ENCODE data around the gene PCED1B.

PCED1B gene

GRCh38 chr12:47251919-47252318 is 172.5 kb downstream of the PCED1B start:
- Histone ChIP-seq H3K4me3 (ENCODE audit: insufficient read depth, low read length, poor library complexity, severe bottlenecking) (no peak overlapping the region), H3K36me3 (ENCODE audit: low read length) (peaks cover 4% of the 10 kb centered on the region; the same call in 1 of the 2 replicates), H3K79me2 (ENCODE audit: insufficient read depth, low read length) (no peaks in the 10 kb centered on the region), H2AFZ (ENCODE audit: low read depth, low read length, severe bottlenecking) (no peak overlapping the region), H3K27ac (ENCODE audit: low read depth, low read length) (no peak overlapping the region), H3K9me3 (ENCODE audit: insufficient read depth, low read length) (no peaks in the 10 kb centered on the region; the same call in 1 of the 2 replicates), H3K9ac (ENCODE audit: low read length) (no peak overlapping the region), H3K9me2 (replicated peaks; ENCODE audit: insufficient read depth, low read length) (no peaks in the 10 kb centered on the region), H4K20me1 (ENCODE audit: low read depth, low read length) (no peaks in the 10 kb centered on the region), H3K27me3 (ENCODE audit: low read length) (no peaks in the 10 kb centered on the region), H3F3A (ENCODE audit: insufficient read depth) (no peaks in the 10 kb centered on the region), H3K4me2 (ENCODE audit: low read depth, low read length, poor library complexity, severe bottlenecking) (no peak overlapping the region)
- TF ChIP-seq, protein P1, sequence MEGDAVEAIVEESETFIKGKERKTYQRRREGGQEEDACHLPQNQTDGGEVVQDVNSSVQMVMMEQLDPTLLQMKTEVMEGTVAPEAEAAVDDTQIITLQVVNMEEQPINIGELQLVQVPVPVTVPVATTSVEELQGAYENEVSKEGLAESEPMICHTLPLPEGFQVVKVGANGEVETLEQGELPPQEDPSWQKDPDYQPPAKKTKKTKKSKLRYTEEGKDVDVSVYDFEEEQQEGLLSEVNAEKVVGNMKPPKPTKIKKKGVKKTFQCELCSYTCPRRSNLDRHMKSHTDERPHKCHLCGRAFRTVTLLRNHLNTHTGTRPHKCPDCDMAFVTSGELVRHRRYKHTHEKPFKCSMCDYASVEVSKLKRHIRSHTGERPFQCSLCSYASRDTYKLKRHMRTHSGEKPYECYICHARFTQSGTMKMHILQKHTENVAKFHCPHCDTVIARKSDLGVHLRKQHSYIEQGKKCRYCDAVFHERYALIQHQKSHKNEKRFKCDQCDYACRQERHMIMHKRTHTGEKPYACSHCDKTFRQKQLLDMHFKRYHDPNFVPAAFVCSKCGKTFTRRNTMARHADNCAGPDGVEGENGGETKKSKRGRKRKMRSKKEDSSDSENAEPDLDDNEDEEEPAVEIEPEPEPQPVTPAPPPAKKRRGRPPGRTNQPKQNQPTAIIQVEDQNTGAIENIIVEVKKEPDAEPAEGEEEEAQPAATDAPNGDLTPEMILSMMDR (IDR thresholded peaks at IDR 0.05; ENCODE audit: insufficient read depth, low read length, poor library complexity, severe bottlenecking): no peak
- TF ChIP-seq EZH2phosphoT487 (conservative IDR thresholded peaks at IDR 0.05; ENCODE audit: low read length): no peak

GRCh38 chr12:47264951-47265350 is 185.5 kb downstream of the PCED1B start:
- Histone ChIP-seq H4K20me1 (ENCODE audit: low read depth, low read length) (no peaks in the 10 kb centered on the region), H3K9me3 (ENCODE audit: insufficient read depth, low read length) (peaks cover 5% of the 10 kb centered on the region; the same call in 1 of the 2 replicates), H3K36me3 (ENCODE audit: low read length) (peaks cover 5% of the 10 kb centered on the region; the same call in 1 of the 2 replicates), H3K9me2 (replicated peaks; ENCODE audit: insufficient read depth, low read length) (no peaks in the 10 kb centered on the region), H2AFZ (ENCODE audit: low read depth, low read length, severe bottlenecking) (no peak overlapping the region), H3K27ac (ENCODE audit: low read depth, low read length) (no peak overlapping the region), H3F3A (ENCODE audit: insufficient read depth) (peaks cover 7% of the 10 kb centered on the region; the same call in 1 of the 2 replicates), H3K4me2 (ENCODE audit: low read depth, low read length, poor library complexity, severe bottlenecking) (no peak overlapping the region), H3K4me3 (ENCODE audit: insufficient read depth, low read length, poor library complexity, severe bottlenecking) (no peak overlapping the region), H3K9ac (ENCODE audit: low read length) (no peak overlapping the region), H3K79me2 (ENCODE audit: insufficient read depth, low read length) (no peaks in the 10 kb centered on the region), H3K27me3 (ENCODE audit: low read length) (no peaks in the 10 kb centered on the region)
- no peak for TF ChIP-seq EZH2phosphoT487 (conservative IDR thresholded peaks at IDR 0.05; ENCODE audit: low read length)

DNA sequence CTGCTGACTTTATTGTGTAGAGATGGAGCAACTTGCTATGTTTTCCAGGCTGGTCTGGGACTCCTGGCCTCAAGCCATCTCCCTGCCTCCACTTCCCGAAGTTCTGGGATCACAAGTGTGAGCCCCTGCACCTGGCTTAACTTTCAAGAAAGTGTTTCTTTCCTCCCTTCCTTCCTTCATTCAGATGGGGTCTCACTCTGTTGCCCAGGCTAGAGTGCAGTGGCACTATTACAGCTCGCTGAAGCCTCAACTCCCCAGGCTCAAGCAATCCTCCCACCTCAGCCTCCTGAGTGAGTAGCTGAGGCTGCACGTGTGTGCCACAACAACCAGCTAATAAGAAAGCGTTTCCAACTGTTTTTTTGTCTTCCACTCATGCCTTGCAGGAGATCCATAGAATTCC is 186.0 kb downstream of the PCED1B start:
- Histone ChIP-seq H3K27me3 (ENCODE audit: low read length) (no peaks in the 10 kb centered on the region), H3K9ac (ENCODE audit: low read length) (no peak overlapping the region), H3K36me3 (ENCODE audit: low read length) (peaks cover 5% of the 10 kb centered on the region; the same call in 1 of the 2 replicates), H3F3A (ENCODE audit: insufficient read depth) (peaks cover 7% of the 10 kb centered on the region; the same call in 1 of the 2 replicates), H3K79me2 (ENCODE audit: insufficient read depth, low read length) (no peaks in the 10 kb centered on the region), H3K4me2 (ENCODE audit: low read depth, low read length, poor library complexity, severe bottlenecking) (no peak overlapping the region), H4K20me1 (ENCODE audit: low read depth, low read length) (no peaks in the 10 kb centered on the region), H3K27ac (ENCODE audit: low read depth, low read length) (no peak overlapping the region), H3K9me2 (replicated peaks; ENCODE audit: insufficient read depth, low read length) (no peaks in the 10 kb centered on the region), H2AFZ (ENCODE audit: low read depth, low read length, severe bottlenecking) (no peak overlapping the region), H3K9me3 (ENCODE audit: insufficient read depth, low read length) (peaks cover 5% of the 10 kb centered on the region; the same call in 1 of the 2 replicates), H3K4me3 (ENCODE audit: insufficient read depth, low read length, poor library complexity, severe bottlenecking) (no peak overlapping the region)
- no peak for TF ChIP-seq EZH2phosphoT487 (conservative IDR thresholded peaks at IDR 0.05; ENCODE audit: low read length)
- TF ChIP-seq, protein P1 (IDR thresholded peaks at IDR 0.05; ENCODE audit: insufficient read depth, low read length, poor library complexity, severe bottlenecking): no peak

DNA sequence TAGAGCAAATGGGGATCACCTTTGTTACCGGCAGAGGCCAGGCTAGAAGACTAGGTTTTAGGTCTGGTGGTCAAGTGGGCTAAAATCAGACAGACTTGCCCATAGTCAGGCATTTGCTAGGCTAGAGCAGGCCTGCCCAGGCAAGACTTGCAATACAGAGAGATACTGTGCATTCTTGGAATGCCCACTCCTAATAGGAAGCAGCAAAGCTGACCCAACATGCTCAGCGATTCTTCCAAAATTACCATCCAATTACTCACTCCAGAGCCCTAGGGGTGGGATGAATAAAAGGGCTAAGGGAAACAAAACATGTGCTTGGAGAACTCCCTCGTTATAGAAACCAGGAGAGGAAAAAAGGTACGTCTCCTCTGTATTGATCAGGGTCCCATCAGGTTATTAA is 188.2 kb downstream of the PCED1B start:
- H2AFZ ChIP-seq (ENCODE audit: low read depth, low read length, severe bottlenecking): no peak overlapping the region
- no peaks in the 10 kb centered on the region for H4K20me1 ChIP-seq (ENCODE audit: low read depth, low read length)
- no peak overlapping the region for H3K9ac ChIP-seq (ENCODE audit: low read length)
- no peak overlapping the region for H3K27ac ChIP-seq (ENCODE audit: low read depth, low read length)
- H3K9me2 ChIP-seq (replicated peaks; ENCODE audit: insufficient read depth, low read length): no peaks in the 10 kb centered on the region
- no peaks in the 10 kb centered on the region for H3K27me3 ChIP-seq (ENCODE audit: low read length)
- peaks cover 24% of the 10 kb centered on the region for H3F3A ChIP-seq (ENCODE audit: insufficient read depth)
- no peaks in the 10 kb centered on the region for H3K79me2 ChIP-seq (ENCODE audit: insufficient read depth, low read length)
- H3K9me3 ChIP-seq (ENCODE audit: insufficient read depth, low read length): peaks cover 5% of the 10 kb centered on the region; the same call in 1 of the 2 replicates
- peaks cover 5% of the 10 kb centered on the region; the same call in 1 of the 2 replicates for H3K36me3 ChIP-seq (ENCODE audit: low read length)
- no peak overlapping the region for H3K4me3 ChIP-seq (ENCODE audit: insufficient read depth, low read length, poor library complexity, severe bottlenecking)
- TF ChIP-seq EZH2phosphoT487 (conservative IDR thresholded peaks at IDR 0.05; ENCODE audit: low read length): no peak
- TF ChIP-seq, protein P1 (IDR thresholded peaks at IDR 0.05; ENCODE audit: insufficient read depth, low read length, poor library complexity, severe bottlenecking): no peak
- no peak overlapping the region for H3K4me2 ChIP-seq (ENCODE audit: low read depth, low read length, poor library complexity, severe bottlenecking)
